Heart left ventricle (tissue), 16 donors: Measurements from ENCODE around the gene GATA3. TPM values are rescaled to one million over a fixed set of nuclear protein-coding genes. Genes with fewer than 3 reads are reported as not detected.

ENCODE experiments used
- ATAC-seq, 4 donors: fragments of 200-7000 bp; cut with Tn5 transposase; one replicate each; pipeline ENCODE4 v1.9.1; 2020 to 2022; ENCODE audit warnings: moderate library complexity in 4 of 4, mild to moderate bottlenecking in 3 of 4, moderate number of reproducible peaks in 1 of 4
- DNase-seq, 5 donors: peaks; one replicate each; pipeline ENCODE4 v3.0.0-alpha.2; 2020
- H3K27ac ChIP-seq, 12 donors: fragments of 200-600 bp; sonication (generic) in 4 of 12; one replicate each; pipeline versions ENCODE4 v1.5.0 to v1.8.0; 2016 to 2022; ENCODE audit warnings: mild to moderate bottlenecking in 2 of 12
- H3K27me3 ChIP-seq, 9 donors: fragments of 200-600 bp; sonication (generic) in 2 of 9; one replicate each; pipeline versions ENCODE4 v1.5.1 to v1.8.0; 2016 to 2022; ENCODE audit warnings: mild to moderate bottlenecking in 3 of 9
- H3K36me3 ChIP-seq, 9 donors: fragments of 200-600 bp; sonication (generic) in 2 of 9; one replicate each; pipeline versions ENCODE4 v1.5.0 to v1.8.0; 2018 to 2022; ENCODE audit warnings: mild to moderate bottlenecking in 2 of 9
- H3K4me1 ChIP-seq, 12 donors: fragments of 200-600 bp; sonication (generic) in 4 of 12; one replicate each; pipeline versions ENCODE4 v1.5.0 to v1.8.0; 2016 to 2022; ENCODE audit warnings: mild to moderate bottlenecking in 3 of 12
- H3K4me3 ChIP-seq, 12 donors: fragments of 200-600 bp; sonication (generic) in 4 of 12; one replicate each; pipeline versions ENCODE4 v1.5.0 to v1.8.0; 2017 to 2022; ENCODE audit warnings: mild to moderate bottlenecking in 9 of 12, moderate library complexity in 4 of 12
- H3K9me3 ChIP-seq, 12 donors: fragments of 200-600 bp; sonication (generic) in 4 of 12; one replicate each; pipeline versions ENCODE4 v1.5.0 to v1.8.0; 2016 to 2022; ENCODE audit warnings: mild to moderate bottlenecking in 1 of 12
- CTCF ChIP-seq, 12 donors: fragments of 200-600 bp; sonication (generic) in 4 of 12; IDR thresholded peaks; one replicate each; pipeline versions ENCODE4 v1.5.0 to v1.8.0; 2018 to 2022; ENCODE audit warnings: antibody characterized with exemption in 12 of 12, mild to moderate bottlenecking in 5 of 12
- POLR2A ChIP-seq, 2 donors: fragments of 450-650 bp; IDR thresholded peaks; one replicate each; pipeline ENCODE4 v1.6.1; 2017; ENCODE audit warnings: antibody characterized with exemption in 2 of 2, mild to moderate bottlenecking in 2 of 2, moderate library complexity in 2 of 2
- WGBS, 4 donors: extraction: QIAGEN DNeasy Blood & Tissue Kit in 2 of 4; methylation state at CpG; one replicate each; pipeline versions ENCODE4 v1.1.5 to v1.1.7; 2013 to 2018; 5-methylcytosine and 5-hydroxymethylcytosine counted together
- intact Hi-C, 10 donors: fragments of 100-400 bp; cut with DNase I; formaldehyde crosslinking; loops; one replicate each; pipeline versions ENCODE4 v1.11.1 to v1.14.2; 2022
- polyA plus RNA-seq, 2 donors: library from polyadenylated mRNA; stranded (reverse); fragments of 200-250 nt; gene quantifications; one replicate each; pipeline ENCODE4 v1.2.3, GENCODE V29; 2013
- total RNA-seq, 9 donors: library from RNA; depleted of rRNA in 2 of 9; stranded (reverse); fragments of >200 nt in 2 of 9; fragmentation: NEBNext Ultra II Directional in 3 of 9; extraction: Animal tissue kit (Norgen Biotek cat#: 25700) in 3 of 9; gene quantifications; one replicate each; pipeline versions ENCODE4 v1.1.0 to v1.2.4, GENCODE V29; 2016 to 2023
- donor health status: ischemic (EF 13 %, LVEDD 7.1; RV severe dilation, severe dysfunction).
- donor health status: healthy with polysubstance abuse.
- donor health status: DM: no; HTN: yes; CAD: no.
- donor health status: DM: no; HTN: no; CAD: no.
- donor health status: ischemic (EF 25% LVEDD 6.9; RV normal size, moderate dysfunction).
- donor health status: ischemic (EF 25% LVEDD 5.7; RV mildly dilated, moderate dysfunction).
- donor health status: healthy.
- donor health status: DM: yes; HTN: yes; CAD: no.
- donor health status: ischemic (EF 35%, LVEDD 5.7; RV mildly dilated, moderate dysfunction).
- donor health status: nonischemic (EF 11% LVEDD 7.7; RV severe dilation, severe dysfunction).
- donor health status: DM: yes; HTN: yes; CAD: no.
- donor health status: PGD.
- donor health status: ischemic (EF 29% LVEDD 5.4; RV normal size, mild dysfunction).
- donor health status: nonischemic (EF 23%, LVEDD 6.1; RV moderate dilation, normal function).

GATA3 gene
- total and polyA plus RNA-seq, 11 donors, result 0.71 to 3.4 (median 1.4) TPM

- H3K4me3 ChIP-seq, result peak overlapping the region in 1 of 12 donors; percentile 27
- no peak overlapping the region for H3K27ac ChIP-seq
- DNase-seq, result no peak
- WGBS, 4 donors, result 4 to 5% (median 5%) methylated on average over 17 of the region's 17 CpGs
- no peak for TF ChIP-seq POLR2A (IDR thresholded peaks at IDR 0.05)
- TF ChIP-seq CTCF (IDR thresholded peaks at IDR 0.05), result no peak
- no peak for ATAC-seq
- intact Hi-C loops, result no loop called here
- peaks cover 82 to 100% (median 99%) of the 10 kb centered on the region in 9 donors for H3K27me3 ChIP-seq
- no peaks in the 10 kb centered on the region for H3K36me3 ChIP-seq
- peaks cover 4 to 57% (median 31%) of the 10 kb centered on the region in 12 donors for H3K4me1 ChIP-seq
- no peaks in the 10 kb centered on the region for H3K9me3 ChIP-seq
Observed at GRCh38 chr10:8045726-8046494, 8.6 kb upstream of the GATA3 start.

- DNase-seq, result no peak
Observed at GRCh38 chr10:8047452-8048280, 6.8 kb upstream of the GATA3 start.

GRCh38 chr10:8048281-8049008, 6.0 kb upstream of the GATA3 start:
- Histone ChIP-seq H3K36me3 (no peaks in the 10 kb centered on the region), H3K27ac (no peak overlapping the region), H3K27me3 (peaks cover 82 to 100% (median 99%) of the 10 kb centered on the region in 9 donors), H3K9me3 (no peaks in the 10 kb centered on the region), H3K4me1 (peaks cover 4 to 74% (median 47%) of the 10 kb centered on the region in 12 donors), H3K4me3 (no peak overlapping the region)
- ATAC-seq (no peak), DNase-seq (peak in 1 of 5 donors; percentile 42)
- intact Hi-C loops, result no loop called here
- WGBS, 4 donors, result 4 to 15% (median 11%) methylated on average over 21 to 29 of the region's 29 CpGs
- TF ChIP-seq CTCF (IDR thresholded peaks at IDR 0.05) (no peak), POLR2A (IDR thresholded peaks at IDR 0.05) (no peak)

More at GRCh38 chr10:8047452-8048280, 6.8 kb upstream of the GATA3 start:
- no peak for TF ChIP-seq CTCF (IDR thresholded peaks at IDR 0.05)
- TF ChIP-seq POLR2A (IDR thresholded peaks at IDR 0.05), result no peak
- Histone ChIP-seq H3K4me1 (peaks cover 4 to 74% (median 43%) of the 10 kb centered on the region in 12 donors), H3K4me3 (no peak overlapping the region), H3K27me3 (peaks cover 83 to 100% (median 99%) of the 10 kb centered on the region in 9 donors), H3K9me3 (no peaks in the 10 kb centered on the region), H3K36me3 (no peaks in the 10 kb centered on the region), H3K27ac (no peak overlapping the region)
- intact Hi-C loops, result no loop called here
- no peak for ATAC-seq
- WGBS, 4 donors, result 4 to 14% (median 10%) methylated on average over 22 to 30 of the region's 30 CpGs
